Neural cell (in vitro differentiated cells): ENCODE measurements around the gene PDLIM3. TPM values are rescaled to one million over a fixed set of nuclear protein-coding genes. Genes with fewer than 3 reads are reported as not detected.

Source experiments
- H2AFZ ChIP-seq: fragments of 200-600, 300-800 bp; sonication (generic), shearing (Covaris generic); 2 replicates; pipeline ENCODE4 v1.6.0; 2014; ENCODE audit warnings: low read depth, mild to moderate bottlenecking, antibody characterized with exemption, low read length, moderate library complexity
- H3F3A ChIP-seq: fragments of 200-600 bp; shearing (Covaris generic); 2 replicates; pipeline ENCODE4 v1.6.1; 2016; ENCODE audit warnings: mild to moderate bottlenecking, moderate library complexity, mixed read lengths, antibody characterized with exemption, low read length; ENCODE audit not compliant: insufficient read depth, poor library complexity, severe bottlenecking
- H3K27ac ChIP-seq: fragments of 200-600, 300-800 bp; sonication (generic), shearing (Covaris generic); 2 replicates; pipeline ENCODE4 v1.5.1; 2014; ENCODE audit warnings: mild to moderate bottlenecking, low read length, moderate library complexity
- H3K27me3 ChIP-seq: fragments of 300-800, 200-600 bp; sonication (generic), shearing (Covaris generic); 2 replicates; pipeline ENCODE4 v1.6.0; 2014; ENCODE audit warnings: mild to moderate bottlenecking, low read depth, low read length, moderate library complexity; ENCODE audit not compliant: insufficient read depth
- H3K36me3 ChIP-seq: fragments of 300-800, 200-600 bp; sonication (generic), shearing (Covaris generic); 2 replicates; pipeline ENCODE4 v1.5.1; 2014; ENCODE audit warnings: mild to moderate bottlenecking, antibody characterized with exemption, low read length, moderate library complexity; ENCODE audit not compliant: insufficient read depth
- H3K4me2 ChIP-seq: fragments of 300-800, 200-600 bp; sonication (generic), shearing (Covaris generic); 2 replicates; pipeline ENCODE4 v1.6.0; 2014; ENCODE audit warnings: mild to moderate bottlenecking, low read length
- H3K4me3 ChIP-seq: fragments of 300-800, 200-600 bp; sonication (generic), shearing (Covaris generic); 2 replicates; pipeline ENCODE4 v1.5.1; 2014; ENCODE audit warnings: mild to moderate bottlenecking, low read length, moderate library complexity
- H3K79me2 ChIP-seq: fragments of 200-600 bp; shearing (Covaris generic); replicated peaks from 2 replicates; pipeline ENCODE4 v1.6.0; 2014; ENCODE audit warnings: mild to moderate bottlenecking, low read length, moderate library complexity; ENCODE audit not compliant: insufficient read depth
- H3K9ac ChIP-seq: fragments of 300-800, 200-600 bp; sonication (generic), shearing (Covaris generic); 2 replicates; pipeline ENCODE4 v1.6.1; 2016; ENCODE audit warnings: mild to moderate bottlenecking, low read length, mixed read lengths
- H3K9me2 ChIP-seq: fragments of 200-600 bp; shearing (Covaris generic); 2 replicates; pipeline ENCODE4 v1.6.1; 2016; ENCODE audit warnings: mild to moderate bottlenecking, low read length, mixed read lengths; ENCODE audit not compliant: insufficient read depth
- H3K9me3 ChIP-seq: fragments of 200-600, 300-800 bp; sonication (generic), shearing (Covaris generic); 2 replicates; pipeline ENCODE4 v1.6.1; 2016; ENCODE audit warnings: mild to moderate bottlenecking, mixed run types, low read length, moderate library complexity, mixed read lengths
- H4K20me1 ChIP-seq: fragments of 200-600 bp; shearing (Covaris generic); 2 replicates; pipeline ENCODE4 v1.6.1; 2016; ENCODE audit warnings: mild to moderate bottlenecking, mixed run types; ENCODE audit not compliant: insufficient read depth
- EP300 ChIP-seq: fragments of 450-650 bp; conservative IDR thresholded peaks from 2 replicates; pipeline ENCODE4 v1.6.1; 2014; ENCODE audit warnings: antibody characterized with exemption, mild to moderate bottlenecking, moderate library complexity; ENCODE audit not compliant: poor library complexity, severe bottlenecking
- EZH2 ChIP-seq: fragments of 200-600, 300-800 bp; shearing (Covaris generic), sonication (generic); IDR thresholded peaks from 2 replicates; pipeline ENCODE4 v1.6.1; 2014; ENCODE audit warnings: antibody characterized with exemption, low read length, borderline replicate concordance, mild to moderate bottlenecking; ENCODE audit not compliant: insufficient read depth, poor library complexity, severe bottlenecking
- MXI1 ChIP-seq: fragments of 450-650 bp; conservative IDR thresholded peaks from 2 replicates; pipeline ENCODE4 v1.6.1; 2014; ENCODE audit warnings: antibody characterized with exemption, mild to moderate bottlenecking; ENCODE audit not compliant: poor library complexity, severe bottlenecking
- POLR2AphosphoS5 ChIP-seq: IDR thresholded peaks from 2 replicates; pipeline ENCODE4 v1.6.1; 2012
- RAD21 ChIP-seq: fragments of 450-650 bp; conservative IDR thresholded peaks from 2 replicates; pipeline ENCODE4 v1.6.1; 2014; ENCODE audit warnings: antibody characterized with exemption, mild to moderate bottlenecking, moderate library complexity
- REST ChIP-seq: IDR thresholded peaks from 2 replicates; pipeline ENCODE4 v1.6.1; 2012; ENCODE audit warnings: borderline replicate concordance
- SMC3 ChIP-seq: fragments of 450-650 bp; conservative IDR thresholded peaks from 2 replicates; pipeline ENCODE4 v1.6.1; 2014; ENCODE audit warnings: antibody characterized with exemption, mild to moderate bottlenecking, moderate library complexity; ENCODE audit not compliant: poor library complexity
- TAF1 ChIP-seq: IDR thresholded peaks from 2 replicates; pipeline ENCODE4 v1.6.1; 2012; ENCODE audit warnings: low read depth
- polyA minus RNA-seq: library from RNA; depleted of rRNA, polyadenylated mRNA; stranded (reverse); fragments of >200 nt; gene quantifications from 2 replicates; pipeline ENCODE4 v1.2.3, GENCODE V29; 2014
- polyA plus RNA-seq: library from polyadenylated mRNA; depleted of rRNA; stranded (reverse); fragments of >200 nt; gene quantifications from 2 replicates; pipeline ENCODE4 v1.2.3, GENCODE V29; 2014
- TF ChIP-seq, protein P1 (sequence below): fragments of 450-650 bp; IDR thresholded peaks from 2 replicates; pipeline ENCODE4 v1.5.1; 2014; ENCODE audit warnings: antibody characterized with exemption, mild to moderate bottlenecking, moderate library complexity; ENCODE audit not compliant: poor library complexity, severe bottlenecking

Gene PDLIM3
- polyA plus RNA-seq (1.8 and 2.2 TPM in 2 replicates), polyA minus RNA-seq (0.81 and 1.5 TPM in 2 replicates)

DNA sequence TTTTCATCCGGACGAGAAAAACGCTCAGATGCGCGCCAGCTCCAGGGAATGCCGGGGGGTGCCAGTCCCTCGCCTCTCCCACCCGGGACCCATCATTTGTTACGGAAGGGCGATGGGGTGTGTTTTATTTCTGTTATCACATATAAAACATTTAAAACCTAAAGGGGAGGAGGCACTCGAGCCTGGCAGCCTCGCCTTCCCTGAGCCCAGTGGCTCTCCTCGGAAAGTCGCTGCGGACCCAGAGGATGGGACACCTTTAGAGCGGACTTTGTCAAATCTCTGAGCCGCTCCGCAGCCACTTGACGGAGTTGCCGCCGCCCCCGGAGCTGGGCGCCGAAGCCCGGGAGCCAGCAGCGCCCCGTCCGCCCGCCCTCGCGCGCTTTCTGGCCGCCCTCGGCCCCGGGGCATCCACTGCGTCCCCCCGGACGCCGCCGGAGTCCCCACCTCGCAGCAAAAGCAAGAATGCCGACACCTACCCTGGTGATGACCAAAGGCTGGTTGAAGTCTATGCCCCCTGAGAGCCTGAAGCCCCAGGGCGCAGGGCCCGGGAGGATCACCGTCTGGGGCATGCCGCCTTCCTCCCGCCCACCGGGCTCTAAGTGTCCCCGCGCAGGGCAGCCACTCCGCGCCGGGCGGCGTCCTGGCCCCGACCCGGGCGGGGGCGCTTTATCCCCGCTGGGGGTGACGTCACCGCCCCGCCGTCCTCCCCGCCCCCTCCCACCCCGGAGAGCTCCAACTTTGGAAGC, at the start of gene PDLIM3:
TSS of gene PDLIM3 (minus strand) at position 642 of the 746 bp plus-strand sequence. CDS start at position 569, 73 bp downstream.
- no peaks in the 10 kb centered on the region for H3K79me2 ChIP-seq
- H3F3A ChIP-seq, result no peaks in the 10 kb centered on the region
- H4K20me1 ChIP-seq, result no peaks in the 10 kb centered on the region
- H3K9ac ChIP-seq, result peak within 1 kb of the TSS; percentile 42
- peaks cover 40% of the 10 kb centered on the region for H3K27me3 ChIP-seq
- no peak within 1 kb of the TSS for H2AFZ ChIP-seq
- no peak within 1 kb of the TSS for H3K27ac ChIP-seq
- H3K9me2 ChIP-seq, result no peaks in the 10 kb centered on the region
- H3K9me3 ChIP-seq, result no peaks in the 10 kb centered on the region
- TF ChIP-seq, protein P1, sequence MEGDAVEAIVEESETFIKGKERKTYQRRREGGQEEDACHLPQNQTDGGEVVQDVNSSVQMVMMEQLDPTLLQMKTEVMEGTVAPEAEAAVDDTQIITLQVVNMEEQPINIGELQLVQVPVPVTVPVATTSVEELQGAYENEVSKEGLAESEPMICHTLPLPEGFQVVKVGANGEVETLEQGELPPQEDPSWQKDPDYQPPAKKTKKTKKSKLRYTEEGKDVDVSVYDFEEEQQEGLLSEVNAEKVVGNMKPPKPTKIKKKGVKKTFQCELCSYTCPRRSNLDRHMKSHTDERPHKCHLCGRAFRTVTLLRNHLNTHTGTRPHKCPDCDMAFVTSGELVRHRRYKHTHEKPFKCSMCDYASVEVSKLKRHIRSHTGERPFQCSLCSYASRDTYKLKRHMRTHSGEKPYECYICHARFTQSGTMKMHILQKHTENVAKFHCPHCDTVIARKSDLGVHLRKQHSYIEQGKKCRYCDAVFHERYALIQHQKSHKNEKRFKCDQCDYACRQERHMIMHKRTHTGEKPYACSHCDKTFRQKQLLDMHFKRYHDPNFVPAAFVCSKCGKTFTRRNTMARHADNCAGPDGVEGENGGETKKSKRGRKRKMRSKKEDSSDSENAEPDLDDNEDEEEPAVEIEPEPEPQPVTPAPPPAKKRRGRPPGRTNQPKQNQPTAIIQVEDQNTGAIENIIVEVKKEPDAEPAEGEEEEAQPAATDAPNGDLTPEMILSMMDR, result no peak
- TF ChIP-seq EP300 (no peak), TAF1 (no peak), SMC3 (no peak), MXI1 (no peak), EZH2 (no peak), RAD21 (no peak)
- peak within 1 kb of the TSS; percentile 46 for H3K4me2 ChIP-seq
- H3K36me3 ChIP-seq, result no peaks in the 10 kb centered on the region
- H3K4me3 ChIP-seq, result peak within 1 kb of the TSS; percentile 68

DNA sequence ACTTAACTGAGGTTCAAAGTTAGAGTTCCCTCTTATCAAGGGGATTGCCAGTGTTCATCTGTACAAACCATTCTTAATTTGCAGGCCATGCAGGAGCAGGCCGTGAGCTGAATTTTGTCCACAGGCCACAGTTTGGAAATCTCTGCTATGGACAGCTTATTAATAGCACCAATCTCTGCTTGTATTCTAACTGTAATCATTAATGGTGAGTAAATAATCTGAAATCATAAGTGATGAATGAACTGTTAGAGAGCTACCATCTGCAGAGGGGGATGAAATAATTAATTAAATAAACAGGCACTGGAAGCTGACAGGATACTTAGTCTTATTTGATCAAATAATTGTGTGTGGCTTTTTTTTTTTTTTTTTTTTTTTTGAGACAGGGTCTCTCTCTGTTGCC, 48.5 kb upstream of the PDLIM3 start:
- Histone ChIP-seq H3K9me2 (no peaks in the 10 kb centered on the region), H3K79me2 (no peaks in the 10 kb centered on the region), H3K9me3 (no peaks in the 10 kb centered on the region), H2AFZ (no peak overlapping the region), H3K27ac (no peak overlapping the region), H3K36me3 (no peaks in the 10 kb centered on the region), H3K4me2 (no peak overlapping the region), H4K20me1 (no peaks in the 10 kb centered on the region), H3F3A (no peaks in the 10 kb centered on the region), H3K27me3 (no peaks in the 10 kb centered on the region), H3K4me3 (no peak overlapping the region), H3K9ac (no peak overlapping the region)
- TF ChIP-seq POLR2AphosphoS5 (no peak), RAD21 (no peak), SMC3 (no peak), TAF1 (no peak), EP300 (no peak), MXI1 (no peak), EZH2 (no peak), REST (no peak)
- TF ChIP-seq, protein P1, result no peak
